NCI-H1048 (cell line): ENCODE data around the gene DGCR6L.
A peak's percentile ranks its signal among the peaks of the same experiment; 100 is the strongest.
"Not testable (repeated sequence)": the region's sequence is repeated elsewhere in the genome, so short reads cannot be mapped to it uniquely, and the experiment has no call there.

Source experiments
- DNase-seq: peaks from one replicate; lab custom pipeline; 2025; lab: John Stamatoyannopoulos, UW

DGCR6L gene

DNA sequence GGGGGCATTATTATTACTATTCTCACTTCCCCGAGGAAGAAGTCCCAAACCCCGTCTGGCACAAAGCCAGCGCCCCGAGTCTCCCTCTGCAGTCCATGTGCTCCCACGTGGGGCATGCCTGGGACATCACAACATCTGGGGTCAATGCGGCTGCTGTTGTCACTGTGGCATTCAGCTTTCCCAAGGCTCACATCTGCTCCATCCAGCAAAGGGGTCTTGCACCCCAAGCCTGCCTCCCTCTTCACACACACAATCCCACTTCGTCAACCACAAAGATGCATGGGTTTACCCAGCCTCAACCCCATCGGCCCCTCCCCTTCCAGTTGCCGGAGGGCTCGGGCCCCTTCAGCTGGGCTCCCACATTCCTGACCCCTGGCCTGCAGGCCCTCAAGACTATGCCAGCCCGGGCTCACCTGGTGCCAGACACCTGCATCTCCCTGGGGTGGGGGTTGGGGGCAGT, 28.2 kb downstream of the DGCR6L start:
- no peak for DNase-seq

DNA sequence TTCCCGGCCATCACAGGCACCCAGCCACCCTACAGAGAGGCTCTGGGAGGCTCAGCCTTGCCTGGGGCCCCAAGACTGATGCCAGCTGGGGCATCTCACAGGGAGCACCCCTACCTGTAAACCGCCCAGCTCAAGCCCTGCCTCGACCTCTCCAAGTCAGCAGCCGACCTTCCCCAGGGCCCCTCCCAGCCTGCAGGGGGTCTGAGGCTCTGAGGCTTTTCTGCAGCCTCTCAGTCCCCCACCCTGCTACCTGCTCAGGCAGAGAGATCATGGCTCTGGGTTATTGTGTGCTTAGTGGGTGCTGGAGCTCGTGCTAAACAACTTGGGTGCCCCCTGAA, 28.6 kb downstream of the DGCR6L start:
- no peak for DNase-seq

DNA sequence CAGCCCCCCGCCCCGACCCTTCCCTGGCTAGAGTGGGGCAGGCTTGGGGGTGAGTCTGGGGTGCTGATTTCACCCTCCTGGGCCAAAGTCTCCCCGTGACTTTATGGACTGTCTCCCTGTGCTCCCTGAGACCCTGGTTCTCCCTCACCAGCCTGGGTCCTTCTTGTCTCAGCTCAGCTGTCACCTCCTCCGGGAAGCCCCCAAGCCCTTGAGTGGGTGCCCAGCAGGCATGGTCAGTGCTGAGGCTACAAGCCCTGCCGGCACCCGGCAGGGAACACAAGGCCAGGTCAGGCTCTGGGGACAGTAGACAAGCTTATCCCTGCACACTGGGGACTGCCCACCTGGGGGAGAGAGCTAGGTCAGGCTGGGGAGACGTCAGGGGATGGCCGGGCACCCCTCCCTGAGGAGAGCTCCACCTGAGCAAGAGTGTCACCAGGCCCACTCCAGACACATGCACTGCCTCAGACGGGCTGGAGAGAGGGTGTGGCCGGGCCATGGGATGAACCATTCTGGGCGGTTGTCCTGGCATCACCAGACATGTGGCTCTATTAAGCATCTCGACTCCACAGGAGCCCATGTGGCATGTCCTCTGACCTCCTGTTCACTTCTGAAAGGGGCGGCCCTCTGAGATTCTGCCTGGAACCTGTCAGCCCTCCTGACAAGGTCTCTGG, 29.1 kb downstream of the DGCR6L start:
- DNase-seq, result no peak

DNA sequence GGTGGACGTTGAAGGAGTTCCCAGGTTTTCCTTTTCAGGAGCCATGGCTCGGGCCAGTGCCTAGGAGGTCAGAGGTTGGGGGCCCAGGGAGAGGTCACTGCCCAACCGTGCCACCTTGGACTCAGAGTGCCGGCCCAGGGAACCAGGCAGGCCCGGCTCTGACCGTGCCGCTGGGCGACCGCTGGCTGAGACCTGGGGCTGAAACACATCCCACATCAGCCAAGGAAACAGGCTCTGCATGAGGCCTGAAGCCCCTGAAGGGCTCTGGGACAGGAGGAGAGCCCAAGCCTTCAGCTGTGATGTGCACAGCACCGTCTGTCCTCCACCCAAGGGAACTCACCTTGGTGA, 29.8 kb downstream of the DGCR6L start:
- DNase-seq, result no peak

DNA sequence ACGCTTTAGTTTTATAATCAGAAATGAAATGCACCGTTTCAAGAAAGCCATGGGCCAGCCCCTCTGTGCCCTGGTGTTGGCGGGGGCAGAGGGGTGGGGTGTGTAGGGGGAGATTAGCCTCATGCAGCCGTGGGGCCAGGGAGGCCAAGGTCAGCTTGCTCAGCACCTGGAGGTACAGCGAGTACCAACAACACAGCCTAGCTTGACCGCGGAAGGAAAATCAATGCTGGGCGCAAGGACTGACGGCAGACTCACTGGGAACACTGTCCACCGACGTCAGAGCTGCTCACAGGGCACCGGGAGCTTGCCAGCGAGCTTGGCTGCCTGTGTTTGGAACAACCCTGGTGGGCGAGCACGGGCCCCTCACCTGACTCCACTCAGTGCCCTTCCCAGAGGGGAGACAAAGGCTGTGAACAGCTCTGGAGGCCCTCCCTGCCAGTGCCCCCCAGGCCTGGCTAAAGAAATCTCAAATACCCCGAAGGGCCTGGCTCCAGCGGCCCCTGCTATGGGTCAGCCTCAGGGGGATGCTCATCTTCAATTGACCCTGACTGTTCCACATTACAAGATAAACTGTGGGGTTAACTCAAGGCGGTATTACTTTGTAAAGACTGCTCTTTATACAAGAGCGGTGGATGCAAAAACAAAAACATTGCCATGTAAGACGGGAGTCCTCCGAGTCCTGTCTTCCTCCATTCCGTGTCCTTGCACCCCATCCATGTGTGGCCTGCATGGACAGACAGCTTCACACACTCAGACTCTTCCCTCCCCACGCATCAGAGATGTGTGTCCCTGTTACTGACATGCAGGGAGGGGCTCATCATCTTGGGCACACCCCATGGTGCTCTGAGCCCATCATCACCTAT, 30.4 kb downstream of the DGCR6L start:
- not testable (repeated sequence) for DNase-seq

DNA sequence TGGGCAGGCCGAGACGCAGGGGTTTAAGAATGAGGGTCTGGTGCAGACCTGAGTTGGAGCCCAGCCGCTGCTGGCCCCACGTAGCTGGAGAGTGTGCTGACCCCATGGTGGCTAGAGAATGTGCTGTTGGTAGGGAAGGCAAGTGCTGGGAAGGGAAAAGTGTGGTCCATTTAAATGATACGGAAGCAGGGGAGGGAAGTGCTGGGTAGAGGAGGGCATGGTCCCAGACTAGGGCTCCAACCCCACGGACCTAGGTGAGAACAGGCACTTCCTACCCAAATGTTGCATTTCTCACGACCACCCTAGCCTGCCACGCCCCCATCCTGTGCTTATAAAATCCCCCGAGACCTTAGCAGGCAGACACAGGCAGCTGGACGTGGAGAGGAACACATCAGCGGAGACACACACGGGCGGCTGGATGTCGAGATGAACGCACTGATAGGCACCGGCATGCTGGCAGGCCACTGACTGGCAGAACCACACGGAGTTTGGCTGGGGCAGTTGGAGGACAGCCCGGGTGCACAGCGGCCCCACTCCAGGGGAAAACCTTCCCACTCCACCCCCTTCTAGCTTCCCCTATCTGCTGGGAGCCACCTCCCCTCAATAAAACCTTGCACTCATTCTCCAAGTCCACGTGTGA, 33.0 kb downstream of the DGCR6L start:
- DNase-seq, result not testable (repeated sequence)

DNA sequence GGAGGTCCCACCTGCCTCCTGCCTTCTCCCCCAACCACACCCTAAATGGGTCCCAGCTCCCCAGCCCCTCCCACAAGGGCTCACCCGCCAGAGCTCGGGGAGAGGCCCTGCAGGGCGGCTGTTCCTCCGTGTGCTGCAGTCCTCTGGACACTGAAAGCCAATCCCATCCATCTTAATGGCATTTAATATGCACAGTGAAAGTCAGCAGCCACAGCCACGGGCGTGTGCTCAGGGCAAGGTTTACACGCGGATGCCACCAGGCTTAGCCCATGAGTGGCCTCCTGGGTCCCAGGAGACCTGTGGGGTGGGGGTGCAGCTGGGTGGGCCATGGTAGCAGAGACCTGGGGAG, 33.6 kb downstream of the DGCR6L start:
- not testable (repeated sequence) for DNase-seq

DNA sequence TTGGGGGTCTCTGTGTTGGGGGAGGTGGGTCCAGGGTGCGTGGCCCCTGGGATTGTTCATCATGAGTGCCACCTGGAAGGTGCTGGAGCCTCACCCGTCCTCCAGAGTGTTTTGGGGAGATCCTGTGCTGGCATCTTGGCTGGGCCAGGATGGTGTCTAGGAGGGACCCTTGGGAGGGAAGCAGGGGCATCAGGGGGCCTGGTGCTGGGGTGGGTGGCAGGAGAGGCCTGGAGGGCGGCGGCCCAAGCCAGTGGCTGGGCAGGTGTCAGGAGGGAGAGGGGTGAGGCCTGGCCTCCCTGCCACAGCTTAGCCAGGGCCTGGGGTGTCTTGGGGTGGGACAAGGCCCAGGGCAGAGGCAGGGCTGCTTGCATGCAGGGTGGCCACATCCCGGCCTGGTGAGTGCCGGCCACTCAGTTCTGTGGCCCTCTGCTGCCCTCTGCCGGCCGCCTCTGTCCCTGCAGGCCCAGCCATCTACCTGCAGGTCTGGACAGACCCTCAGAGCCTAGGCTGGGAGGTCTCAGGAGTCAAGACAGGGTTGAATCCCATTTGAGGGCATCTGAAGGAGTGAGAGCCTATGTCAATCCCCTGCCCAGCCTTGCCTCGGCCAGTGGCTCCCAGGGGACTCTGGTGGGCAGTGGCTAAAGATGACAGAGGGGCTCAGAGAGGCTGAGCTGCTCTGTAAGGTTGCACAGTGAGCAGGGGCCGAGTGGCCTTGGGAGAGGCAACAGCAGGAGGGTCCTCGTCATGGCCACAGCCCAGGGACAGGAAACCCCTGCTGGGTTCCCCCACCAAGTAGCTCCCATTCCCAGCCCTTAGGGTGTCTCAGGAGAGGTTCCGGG, 34.2 kb downstream of the DGCR6L start:
- peak; percentile 11 for DNase-seq

DNA sequence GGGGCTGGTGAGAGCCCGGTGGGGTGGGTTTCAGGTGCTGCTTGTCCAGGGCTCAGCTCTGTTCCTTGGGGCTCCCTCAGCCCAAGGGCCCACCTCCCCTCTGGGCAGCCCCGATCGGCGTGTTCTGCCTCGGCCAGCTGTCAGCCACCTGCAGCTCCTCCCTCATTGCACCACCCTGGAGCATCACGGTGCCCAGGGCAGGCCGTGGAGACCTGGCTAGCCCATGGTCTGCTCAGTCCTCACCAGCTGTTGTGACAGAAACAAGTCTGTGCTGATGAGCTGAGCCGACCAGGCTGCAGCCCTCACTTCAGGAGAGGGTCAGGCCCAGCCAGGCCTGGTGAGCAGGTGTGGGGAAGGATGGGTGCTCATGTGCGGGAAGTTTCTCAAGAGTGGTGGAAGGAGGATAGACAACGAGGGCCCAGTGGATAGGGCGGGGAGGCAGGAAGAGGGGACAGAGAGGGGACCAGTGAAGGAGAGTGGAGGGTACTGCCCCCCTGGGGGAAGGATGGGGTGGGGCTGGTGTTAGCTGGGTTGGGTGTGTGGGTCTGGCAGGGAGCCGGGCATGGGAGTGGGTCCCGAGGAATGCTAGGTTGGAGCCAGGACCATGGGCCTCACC, 35.3 kb downstream of the DGCR6L start:
- no peak for DNase-seq

DNA sequence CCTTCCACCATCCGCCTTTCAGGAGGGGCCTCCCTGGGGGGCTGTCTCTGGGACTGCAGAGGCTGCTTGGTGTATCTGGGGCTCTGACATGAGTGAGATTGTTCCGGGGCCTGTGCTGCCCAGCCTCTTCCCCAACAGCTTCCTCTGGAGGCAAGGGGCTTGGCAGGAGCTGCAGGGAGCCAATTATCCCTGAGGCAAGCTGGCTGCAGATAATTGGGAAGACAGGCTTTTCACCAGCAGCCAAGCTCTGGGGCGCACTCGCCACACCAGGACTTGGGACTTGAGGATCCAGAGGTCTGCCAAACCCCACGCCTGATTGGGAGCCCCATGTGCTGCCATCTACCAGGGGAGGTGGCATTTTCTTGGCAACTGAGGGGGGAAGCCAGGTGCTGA, 36.2 kb downstream of the DGCR6L start:
- no peak for DNase-seq

DNA sequence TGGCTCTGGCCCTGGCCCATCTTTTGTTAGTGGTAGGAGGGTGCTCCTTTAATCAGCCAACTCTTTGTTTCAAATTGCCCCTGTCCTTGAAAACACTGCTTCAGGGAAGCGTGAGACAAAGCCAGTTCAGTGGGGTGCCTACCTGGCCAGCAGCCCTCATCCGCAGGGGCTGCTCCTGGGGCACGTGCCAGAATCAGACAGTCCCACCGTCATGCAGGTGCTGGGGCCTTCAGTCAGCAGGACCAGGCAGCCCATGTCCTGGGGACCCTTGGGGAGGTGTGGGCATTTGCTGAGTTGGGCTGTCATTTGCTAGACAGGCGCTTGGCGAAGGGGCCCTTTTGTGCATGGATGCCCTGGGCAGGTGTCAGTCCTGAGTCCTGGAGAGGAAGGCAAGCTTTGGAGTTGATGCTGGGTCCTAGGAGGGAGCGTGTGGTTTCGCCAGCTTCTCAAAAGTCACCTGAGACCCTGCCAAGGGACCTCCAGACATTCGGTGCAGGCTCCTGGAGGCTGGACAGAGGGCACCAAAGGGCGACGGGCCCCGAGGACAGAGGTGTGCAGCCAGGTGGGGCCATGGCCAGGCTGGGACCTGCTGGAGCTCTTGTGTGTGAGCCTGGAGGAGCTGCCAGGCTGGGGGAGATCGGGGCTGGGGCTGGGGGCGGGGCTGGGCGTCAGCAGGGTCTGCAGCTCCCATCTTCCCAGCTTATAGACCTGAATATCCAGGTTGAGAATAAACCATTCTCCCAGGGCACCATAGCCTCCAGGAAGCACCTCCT, 36.8 kb downstream of the DGCR6L start:
- no peak for DNase-seq

DNA sequence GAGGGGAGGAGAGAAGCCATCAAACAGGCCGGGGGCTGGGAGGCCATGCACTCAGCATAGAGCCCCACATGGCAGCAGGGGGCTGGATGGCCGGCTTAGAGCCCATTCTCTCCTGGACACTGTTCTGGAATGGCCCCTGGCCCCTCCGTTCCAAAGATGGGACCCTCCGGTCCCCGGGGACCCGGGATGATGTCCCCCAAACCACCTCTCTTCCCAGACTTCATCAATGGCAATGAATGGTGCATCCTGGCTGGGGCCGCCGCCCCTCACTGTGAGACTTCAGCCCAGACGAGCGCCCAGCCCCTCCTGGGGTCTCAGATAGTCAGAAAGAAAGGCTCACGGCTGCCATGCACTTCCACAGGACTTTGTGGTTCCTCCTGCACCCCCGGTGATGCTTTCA, 38.0 kb downstream of the DGCR6L start:
- no peak for DNase-seq

DNA sequence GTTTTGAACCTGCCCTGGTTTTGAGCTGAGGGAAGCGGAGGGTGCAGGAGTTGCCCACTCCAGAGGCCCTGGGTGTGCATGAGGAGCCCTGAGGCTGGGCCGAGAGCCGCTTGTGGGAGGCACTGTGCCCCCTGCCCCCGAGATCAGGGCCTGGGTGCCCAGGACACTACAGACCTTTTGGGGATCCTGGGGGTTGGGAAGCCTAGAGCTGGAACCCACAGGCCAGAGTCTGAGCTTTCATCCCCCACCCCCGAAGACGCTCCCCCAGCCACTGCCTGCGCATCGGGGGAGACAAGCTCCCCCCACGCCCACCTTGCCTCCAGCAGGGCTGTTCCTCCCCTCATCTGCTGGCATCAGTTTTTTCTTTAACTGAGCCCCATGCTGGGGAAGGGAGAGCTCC, 38.4 kb downstream of the DGCR6L start:
- not testable (repeated sequence) for DNase-seq

DNA sequence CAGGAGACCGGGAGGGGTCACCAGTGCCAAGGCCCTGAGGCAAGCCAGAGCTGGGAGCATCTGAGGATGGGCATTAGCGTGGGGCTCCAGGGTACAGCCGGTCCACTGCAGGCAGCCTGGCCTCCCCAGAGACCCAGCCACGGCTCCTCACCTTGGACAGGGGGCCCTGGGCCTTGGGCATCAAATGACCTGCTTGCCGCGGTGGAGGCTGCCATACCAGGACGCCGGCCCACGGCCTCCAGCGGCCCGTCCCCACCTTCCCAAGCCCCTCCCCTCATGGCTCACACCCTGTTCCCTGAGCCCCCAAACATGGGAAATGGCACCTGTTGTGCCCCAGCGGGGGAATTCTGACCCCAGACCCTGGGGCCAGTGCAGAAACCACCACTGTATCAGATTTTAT, 39.0 kb downstream of the DGCR6L start:
- DNase-seq, result no peak

DNA sequence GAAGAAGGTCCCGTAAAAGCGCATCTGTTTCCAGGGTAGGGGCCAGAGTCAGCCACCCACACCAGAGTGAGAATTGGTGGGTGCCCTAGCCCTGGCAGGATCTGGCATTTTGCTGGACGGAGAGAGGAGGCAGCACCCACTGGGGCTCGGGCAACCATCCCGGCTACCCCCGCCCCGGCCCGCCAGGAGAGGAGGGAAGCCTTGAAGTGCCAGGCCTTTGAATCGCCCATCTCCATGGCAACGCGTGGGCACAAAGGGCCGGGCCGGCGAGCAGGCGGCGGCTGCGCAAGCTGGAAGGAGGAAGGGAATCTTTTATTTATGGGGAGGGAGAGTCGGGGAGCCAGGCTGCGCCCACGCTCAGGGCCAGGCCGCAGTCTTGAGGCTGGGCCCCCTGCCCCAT, 39.7 kb downstream of the DGCR6L start:
- not testable (repeated sequence) for DNase-seq

DNA sequence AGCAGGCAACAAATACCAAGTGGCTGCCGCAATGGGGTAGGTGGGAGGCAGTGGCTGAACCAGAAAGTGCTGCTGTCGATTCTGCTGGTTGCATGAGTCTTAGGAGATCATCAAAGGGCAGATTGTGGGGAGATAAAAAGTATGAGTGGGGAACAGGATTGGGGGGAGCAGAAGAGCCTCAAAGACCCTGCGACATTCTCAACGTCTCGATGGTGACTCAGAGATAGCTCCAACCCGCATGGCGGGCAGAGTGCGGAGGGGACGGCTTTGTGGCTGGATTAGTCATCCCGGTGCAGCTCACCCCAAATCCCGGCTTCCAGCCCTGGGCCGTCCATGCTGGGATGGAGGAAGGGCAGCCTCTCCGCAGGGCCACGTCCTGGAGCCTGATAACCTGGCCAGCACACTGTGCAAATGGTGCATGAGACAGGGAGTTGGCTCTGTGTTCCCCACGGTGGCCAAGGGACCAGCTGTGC, 40.2 kb downstream of the DGCR6L start:
- DNase-seq, result no peak

DNA sequence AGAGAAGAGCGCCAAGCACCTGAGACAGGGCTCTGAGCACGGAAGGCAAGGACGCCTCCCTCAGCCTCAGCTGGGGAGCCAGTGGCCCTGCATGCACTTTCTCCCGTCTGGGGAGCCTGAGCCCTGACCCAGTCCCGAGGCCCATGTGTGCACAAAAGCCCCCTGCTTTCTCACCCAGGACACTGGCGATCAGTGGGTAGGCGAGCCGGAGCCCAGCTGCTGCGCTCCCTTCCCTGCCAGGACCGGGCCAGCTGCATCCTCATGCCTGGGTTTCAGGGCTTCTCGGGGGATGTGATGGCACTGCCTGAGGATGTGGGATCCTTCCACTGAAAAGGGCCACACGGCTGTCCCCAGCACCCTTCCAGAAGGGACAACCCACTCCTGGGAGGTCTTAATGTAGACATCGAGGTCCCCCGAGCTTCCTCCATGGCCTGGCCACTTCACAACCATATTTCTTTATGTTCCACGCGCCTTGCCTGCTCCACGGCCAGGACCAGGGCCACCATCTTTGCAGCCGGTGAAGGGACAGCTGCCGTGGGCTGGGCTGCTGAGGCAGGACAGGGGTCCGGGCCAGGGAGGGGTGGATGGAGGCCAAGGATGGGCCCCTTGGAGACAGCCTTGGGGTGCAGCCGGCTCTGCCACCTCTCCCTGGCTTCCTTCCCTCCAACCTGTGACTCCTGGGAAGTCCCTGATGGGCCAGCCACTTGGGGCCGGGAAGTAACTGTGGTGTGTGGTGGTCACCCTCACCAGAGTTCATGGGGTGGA, 41.0 kb downstream of the DGCR6L start:
- not testable (repeated sequence) for DNase-seq

DNA sequence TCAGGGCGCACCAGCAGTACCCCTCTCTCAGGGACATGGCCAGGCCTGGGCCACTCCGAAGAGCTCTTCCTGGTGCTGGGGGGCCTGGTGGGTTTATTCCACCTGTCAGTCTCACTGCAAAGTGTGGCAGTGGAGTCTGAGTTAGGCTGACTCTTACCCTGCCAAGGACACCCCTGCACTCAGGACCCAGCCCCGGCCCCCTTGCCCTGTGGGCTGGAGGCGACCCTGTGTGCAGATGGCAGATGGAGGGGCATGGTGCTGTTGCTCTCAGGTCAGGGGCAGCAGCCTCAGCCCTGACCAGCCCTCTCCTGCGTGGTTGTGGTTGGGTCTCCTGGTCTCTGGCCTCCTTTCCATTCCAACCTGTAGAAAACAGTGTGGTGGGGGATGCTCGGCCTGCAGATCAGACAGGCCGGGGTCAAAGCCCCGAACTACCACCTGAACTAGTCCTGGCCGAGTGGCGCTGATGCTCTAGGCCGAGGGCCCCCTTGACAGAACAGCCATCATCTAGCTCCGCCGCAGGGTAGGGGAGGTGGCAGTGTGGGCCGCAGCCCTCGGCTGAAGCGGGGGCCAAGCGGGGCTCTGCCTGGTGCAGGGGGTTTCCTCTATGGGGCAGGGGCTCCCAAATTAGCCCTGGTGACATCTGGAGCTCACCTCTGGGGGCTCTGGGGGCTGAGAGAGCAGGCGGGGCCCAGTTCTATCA, 41.8 kb downstream of the DGCR6L start:
- not testable (repeated sequence) for DNase-seq

DNA sequence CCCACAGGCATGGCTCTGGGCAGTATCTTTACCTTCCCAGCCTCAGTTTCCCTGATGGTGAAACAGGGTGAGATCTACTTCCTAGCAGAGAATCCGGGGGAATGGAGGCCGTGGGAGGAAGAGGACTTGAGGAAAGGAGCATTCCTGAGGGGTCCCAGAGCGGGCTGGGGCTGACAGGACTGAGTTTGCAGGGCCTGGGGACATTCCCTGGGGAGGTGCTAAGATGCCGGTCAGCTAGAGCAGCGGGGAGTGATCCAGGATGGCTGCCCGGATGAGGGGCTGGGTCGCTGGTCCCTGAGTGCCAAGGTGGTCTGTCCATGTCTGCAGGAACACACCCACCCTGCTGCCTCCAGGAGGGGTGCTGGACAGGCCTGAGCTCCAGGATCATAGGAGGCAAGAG, 43.4 kb downstream of the DGCR6L start:
- DNase-seq, result no peak

DNA sequence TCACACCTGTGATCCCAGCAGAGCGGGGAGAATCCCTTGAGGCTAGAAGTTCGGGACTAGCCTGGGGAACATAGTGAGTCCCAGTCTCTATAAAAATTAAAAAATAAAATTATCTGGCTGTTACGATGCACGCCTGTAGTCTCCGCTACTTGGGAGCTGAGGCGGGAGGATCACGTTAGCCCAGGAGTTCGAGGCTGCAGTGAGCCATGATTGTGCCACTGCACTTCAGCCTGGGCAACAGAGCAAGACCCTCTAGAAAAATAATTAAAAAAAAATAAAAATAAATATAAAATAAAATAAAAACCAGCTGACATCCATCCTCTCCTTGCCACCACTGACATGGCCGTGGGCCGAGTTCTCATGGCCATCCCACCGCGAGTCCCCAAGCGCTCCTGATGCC, 44.0 kb downstream of the DGCR6L start:
- no peak for DNase-seq
